Measurements from ENCODE around the gene LAMA5.

LAMA5 gene

DNA sequence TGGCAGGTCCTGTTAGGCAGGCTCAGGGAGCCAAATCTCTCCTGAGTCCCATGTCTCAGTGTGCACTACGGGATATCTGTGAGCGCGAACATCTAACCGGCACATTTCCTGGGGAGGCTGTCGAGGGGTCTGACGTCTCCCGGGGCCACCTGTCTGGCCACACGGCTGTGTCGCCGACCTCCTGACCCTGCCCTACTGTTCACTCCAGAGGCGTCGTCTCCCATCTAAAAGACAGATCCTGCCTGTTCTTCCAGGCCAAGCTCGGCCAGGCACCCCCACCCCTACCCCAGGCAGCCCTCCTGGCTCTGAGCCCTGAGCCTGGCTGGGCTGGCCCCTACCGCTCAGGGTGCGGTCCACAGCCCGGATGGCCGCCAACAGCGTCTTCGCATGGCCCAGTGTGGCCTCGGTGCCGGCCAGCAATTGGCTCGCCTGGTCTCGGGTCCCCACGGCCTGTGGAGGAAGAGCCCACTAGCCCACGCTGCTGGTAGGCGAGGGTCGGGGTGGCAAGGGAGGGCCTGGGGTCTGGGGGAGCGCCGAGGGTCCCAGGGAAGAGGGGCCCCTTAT is 47.7 kb downstream of the LAMA5 start:
- H3K27ac ChIP-seq (ENCODE audit: insufficient read depth, low read depth, low read length, poor library complexity, severe bottlenecking): no peak overlapping the region
- H3K27me3 ChIP-seq (ENCODE audit: control insufficient read depth, insufficient read depth, low read length, poor library complexity, severe bottlenecking): no peaks in the 10 kb centered on the region
- peaks cover 28% of the 10 kb centered on the region for H3K36me3 ChIP-seq (ENCODE audit: control insufficient read depth, insufficient read depth, low read length)
- H3K4me3 ChIP-seq (ENCODE audit: insufficient read depth, low read depth, low read length): no peak overlapping the region
- 93 to 95% methylated on average over 27 to 29 of the region's 29 CpGs for WGBS, 2 experiments
- no peaks in the 10 kb centered on the region for H3K9me3 ChIP-seq (ENCODE audit: control insufficient read depth, low read length)
- H3K4me1 ChIP-seq (ENCODE audit: control insufficient read depth, insufficient read depth, low read length): no peaks in the 10 kb centered on the region

DNA sequence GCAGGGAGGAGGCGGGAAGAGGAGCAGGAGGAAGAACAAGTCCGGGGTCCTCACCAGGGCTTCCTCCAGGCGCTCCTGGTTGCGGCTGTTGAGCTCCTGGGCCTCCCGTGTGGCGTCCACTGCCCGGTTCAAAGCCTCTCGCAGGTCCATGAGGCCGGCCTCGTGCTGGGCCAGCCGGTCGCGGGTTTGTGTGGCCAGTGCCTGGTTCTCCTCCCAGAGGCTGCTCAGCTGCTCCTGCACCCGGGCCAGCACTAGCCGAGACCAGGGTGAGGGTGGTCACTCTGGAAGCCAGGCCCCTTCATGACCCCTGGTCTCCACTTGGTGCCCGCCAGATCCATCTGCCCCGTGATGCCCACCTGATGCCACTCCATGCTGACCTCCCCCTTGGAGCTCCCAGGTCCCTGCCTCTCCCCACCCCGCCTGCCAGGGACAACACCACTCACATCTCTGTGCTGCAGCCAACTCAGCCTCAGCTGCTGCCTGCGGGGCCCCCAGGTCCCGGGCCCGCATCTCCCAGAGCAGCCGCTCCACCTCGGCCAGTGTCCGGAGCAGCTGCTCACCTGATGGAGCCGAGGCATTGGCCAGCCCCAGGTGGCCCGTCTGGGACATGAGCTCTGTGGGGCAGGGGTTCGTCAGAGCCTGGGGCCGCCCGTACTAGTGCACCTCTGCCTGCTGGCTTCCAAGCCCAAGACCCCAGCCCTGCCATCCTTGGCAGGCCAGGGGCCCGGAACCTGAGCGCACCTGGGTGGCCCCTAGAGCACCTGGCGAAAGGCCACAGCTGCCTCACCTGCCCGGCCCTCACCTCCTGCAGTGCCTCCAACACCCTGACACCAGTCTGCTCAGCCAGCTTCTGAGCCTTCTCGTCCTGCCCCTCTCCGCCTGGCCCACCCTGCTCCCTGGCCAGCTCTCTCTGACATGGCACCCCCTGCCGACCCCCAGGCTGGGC is 48.4 kb downstream of the LAMA5 start:
- peaks cover 23% of the 10 kb centered on the region for H3K36me3 ChIP-seq (ENCODE audit: control insufficient read depth, insufficient read depth, low read length)

DNA sequence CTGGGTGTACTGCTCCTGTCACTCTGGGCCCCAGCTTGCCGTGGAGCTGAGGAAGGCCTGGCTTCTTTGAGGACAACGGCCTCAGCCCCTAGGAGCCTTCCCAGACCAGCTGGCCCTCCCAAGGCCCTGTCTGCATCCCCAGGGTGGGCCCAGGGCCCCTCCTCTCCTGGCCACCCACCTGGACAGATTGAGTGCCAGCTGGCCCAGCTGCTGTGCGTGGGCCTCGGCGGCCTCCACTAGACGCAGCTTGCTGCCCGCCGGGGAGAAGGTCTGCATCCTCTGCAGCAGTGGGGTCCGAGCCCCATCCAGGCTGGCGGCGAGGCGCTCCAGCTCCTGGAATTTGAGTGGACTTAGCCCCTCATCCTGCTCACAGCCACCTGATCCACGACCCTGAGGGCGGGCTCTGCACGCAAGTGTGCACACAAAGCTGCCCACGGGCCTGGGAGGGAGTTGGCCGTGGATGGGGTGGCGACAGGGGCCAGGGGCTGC is 49.9 kb downstream of the LAMA5 start:
- Histone ChIP-seq H3K27me3 (ENCODE audit: control insufficient read depth, insufficient read depth, low read length, poor library complexity, severe bottlenecking) (no peaks in the 10 kb centered on the region), H3K9me3 (ENCODE audit: control insufficient read depth, low read length) (no peaks in the 10 kb centered on the region)

More for the DNA sequence above, 48.4 kb downstream of the LAMA5 start:
- WGBS, 2 experiments: 94% methylated on average over 36 of the region's 36 CpGs
- Histone ChIP-seq H3K27ac (ENCODE audit: insufficient read depth, low read depth, low read length, poor library complexity, severe bottlenecking) (no peak overlapping the region), H3K4me3 (ENCODE audit: insufficient read depth, low read depth, low read length) (no peak overlapping the region), H3K9me3 (ENCODE audit: control insufficient read depth, low read length) (no peaks in the 10 kb centered on the region), H3K4me1 (ENCODE audit: control insufficient read depth, insufficient read depth, low read length) (no peaks in the 10 kb centered on the region), H3K27me3 (ENCODE audit: control insufficient read depth, insufficient read depth, low read length, poor library complexity, severe bottlenecking) (no peaks in the 10 kb centered on the region)

DNA sequence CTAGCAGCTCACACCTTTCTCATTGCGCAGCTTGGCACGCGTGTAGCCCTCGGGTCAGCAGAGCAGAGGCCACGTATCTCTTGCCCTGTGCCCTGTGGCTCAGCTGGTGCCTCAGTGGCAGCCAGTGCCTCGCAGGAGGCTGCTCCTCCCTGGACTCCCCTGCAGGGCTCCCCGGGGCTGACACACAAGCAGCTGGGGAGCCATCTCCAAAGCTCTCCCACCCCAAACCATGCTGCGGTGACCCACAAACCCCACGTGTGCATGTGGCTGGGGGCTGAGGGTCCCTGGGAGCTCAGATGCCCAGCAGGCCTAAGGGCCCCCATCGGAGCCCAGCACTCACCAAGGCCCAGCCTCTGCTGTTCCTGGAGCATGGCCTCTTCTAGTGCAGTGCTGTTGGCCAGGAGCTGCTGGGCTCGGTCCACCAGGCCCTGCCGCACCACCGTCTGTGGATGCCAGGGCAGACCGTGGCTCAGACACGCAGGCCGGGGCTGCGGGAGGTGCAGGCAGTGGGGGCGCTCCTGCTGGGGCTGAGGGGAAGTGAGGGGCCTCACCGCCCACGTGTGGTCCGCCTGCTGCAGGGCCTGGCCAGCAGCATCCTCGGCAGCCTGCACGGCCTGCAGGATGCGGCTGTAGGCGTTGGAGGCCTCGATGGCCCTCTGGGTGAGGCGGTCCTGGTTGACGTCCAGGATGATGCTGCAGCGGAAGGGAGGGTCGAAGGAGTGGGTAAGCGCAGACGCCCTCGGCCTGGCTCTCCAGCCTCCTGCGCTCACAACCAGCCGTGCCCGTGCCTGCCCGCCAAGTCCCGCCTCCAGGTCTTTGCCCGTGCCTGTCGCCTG is 50.6 kb downstream of the LAMA5 start:
- H3K27me3 ChIP-seq (ENCODE audit: control insufficient read depth, insufficient read depth, low read length, poor library complexity, severe bottlenecking): no peaks in the 10 kb centered on the region
- no peaks in the 10 kb centered on the region for H3K4me1 ChIP-seq (ENCODE audit: control insufficient read depth, insufficient read depth, low read length)
- H3K36me3 ChIP-seq (ENCODE audit: control insufficient read depth, insufficient read depth, low read length): peaks cover 28% of the 10 kb centered on the region
- WGBS, 2 experiments: 95% methylated on average over 40 of the region's 40 CpGs
- H3K4me3 ChIP-seq (ENCODE audit: insufficient read depth, low read depth, low read length): no peak overlapping the region
- no peaks in the 10 kb centered on the region for H3K9me3 ChIP-seq (ENCODE audit: control insufficient read depth, low read length)
- no peak overlapping the region for H3K27ac ChIP-seq (ENCODE audit: insufficient read depth, low read depth, low read length, poor library complexity, severe bottlenecking)

More for the DNA sequence above, 49.9 kb downstream of the LAMA5 start:
- Histone ChIP-seq H3K4me1 (ENCODE audit: control insufficient read depth, insufficient read depth, low read length) (no peaks in the 10 kb centered on the region), H3K36me3 (ENCODE audit: control insufficient read depth, insufficient read depth, low read length) (peaks cover 30% of the 10 kb centered on the region), H3K27ac (ENCODE audit: insufficient read depth, low read depth, low read length, poor library complexity, severe bottlenecking) (no peak overlapping the region), H3K4me3 (ENCODE audit: insufficient read depth, low read depth, low read length) (no peak overlapping the region)
- WGBS, 2 experiments: 88 to 92% methylated on average over 18 of the region's 18 CpGs

DNA sequence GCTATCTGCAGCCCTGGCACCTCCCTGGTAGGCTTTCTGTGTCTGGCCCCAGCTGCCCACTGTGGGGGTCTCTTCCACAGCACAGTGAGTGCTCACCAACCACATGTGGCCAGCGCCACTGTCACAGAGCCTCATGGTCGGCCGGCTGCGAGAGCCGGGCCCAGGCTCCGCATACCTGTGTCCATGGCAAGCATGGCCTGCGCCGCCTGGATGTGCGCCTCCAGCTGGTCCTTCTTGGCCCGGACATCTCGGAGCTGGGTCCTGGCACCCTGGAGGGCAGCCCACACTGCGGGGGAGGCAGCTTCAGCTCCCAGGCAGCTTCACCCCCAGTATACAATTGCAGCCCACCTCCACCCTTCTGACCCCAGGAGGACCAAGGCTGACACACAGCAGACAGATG is 51.3 kb downstream of the LAMA5 start:
- Histone ChIP-seq H3K27me3 (ENCODE audit: control insufficient read depth, insufficient read depth, low read length, poor library complexity, severe bottlenecking) (no peaks in the 10 kb centered on the region), H3K9me3 (ENCODE audit: control insufficient read depth, low read length) (no peaks in the 10 kb centered on the region), H3K27ac (ENCODE audit: insufficient read depth, low read depth, low read length, poor library complexity, severe bottlenecking) (no peak overlapping the region), H3K4me1 (ENCODE audit: control insufficient read depth, insufficient read depth, low read length) (no peaks in the 10 kb centered on the region), H3K36me3 (ENCODE audit: control insufficient read depth, insufficient read depth, low read length) (peaks cover 28% of the 10 kb centered on the region), H3K4me3 (ENCODE audit: insufficient read depth, low read depth, low read length) (no peak overlapping the region)
- WGBS, 2 experiments: 95% methylated on average over 12 of the region's 12 CpGs

DNA sequence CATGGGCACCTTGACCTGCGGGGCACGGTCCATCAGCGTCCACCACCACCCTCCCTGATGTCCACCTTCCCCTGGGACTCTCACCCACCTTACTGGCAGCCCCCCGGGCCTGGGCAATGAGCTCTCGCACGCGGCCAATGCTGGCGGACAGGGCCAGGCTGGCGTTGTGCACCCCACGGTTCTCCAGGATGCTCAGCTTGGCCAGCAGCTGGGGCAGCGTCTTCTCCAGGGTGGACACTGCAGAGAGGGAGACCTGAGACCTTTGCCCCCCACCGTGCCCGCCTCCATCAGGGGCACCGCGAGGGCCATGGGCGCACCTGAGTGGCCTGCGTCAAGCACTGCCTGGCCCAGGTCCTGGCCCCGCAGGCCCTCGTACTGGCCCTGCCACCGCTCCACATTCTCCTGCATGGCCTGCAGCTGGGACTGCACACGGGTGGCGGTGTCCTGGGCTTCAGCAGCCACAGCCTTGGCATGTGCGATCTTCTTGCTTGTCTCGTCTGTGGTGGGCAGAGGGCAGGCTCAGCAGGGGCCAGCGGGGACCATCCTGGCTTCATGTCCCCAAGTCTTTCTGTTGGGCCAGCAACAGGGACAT is 52.3 kb downstream of the LAMA5 start:
- Histone ChIP-seq H3K4me3 (ENCODE audit: insufficient read depth, low read depth, low read length) (no peak overlapping the region), H3K4me1 (ENCODE audit: control insufficient read depth, insufficient read depth, low read length) (no peaks in the 10 kb centered on the region), H3K27me3 (ENCODE audit: control insufficient read depth, insufficient read depth, low read length, poor library complexity, severe bottlenecking) (no peaks in the 10 kb centered on the region), H3K27ac (ENCODE audit: insufficient read depth, low read depth, low read length, poor library complexity, severe bottlenecking) (no peak overlapping the region), H3K9me3 (ENCODE audit: control insufficient read depth, low read length) (no peaks in the 10 kb centered on the region), H3K36me3 (ENCODE audit: control insufficient read depth, insufficient read depth, low read length) (peaks cover 28% of the 10 kb centered on the region)
- 96 to 97% methylated on average over 25 of the region's 25 CpGs for WGBS, 2 experiments

DNA sequence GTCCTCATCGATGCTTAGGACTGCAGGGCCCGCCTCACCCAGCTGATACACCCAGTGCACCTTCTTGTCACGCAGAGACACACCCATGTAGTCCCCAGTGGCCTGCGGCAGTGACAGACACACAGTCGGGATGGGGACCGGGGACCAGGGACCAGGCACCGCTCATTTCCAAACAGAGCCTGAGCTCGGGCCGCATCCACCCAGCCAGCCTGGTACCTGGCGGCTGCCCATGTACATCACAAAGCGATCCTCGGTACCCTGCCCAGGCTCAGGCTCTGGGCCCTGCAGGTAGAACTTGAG is 52.8 kb downstream of the LAMA5 start:
- no peak overlapping the region for H3K4me3 ChIP-seq (ENCODE audit: insufficient read depth, low read depth, low read length)
- H3K27me3 ChIP-seq (ENCODE audit: control insufficient read depth, insufficient read depth, low read length, poor library complexity, severe bottlenecking): no peaks in the 10 kb centered on the region
- WGBS, 2 experiments: 94 to 96% methylated on average over 12 of the region's 12 CpGs
- H3K36me3 ChIP-seq (ENCODE audit: control insufficient read depth, insufficient read depth, low read length): peaks cover 28% of the 10 kb centered on the region
- no peaks in the 10 kb centered on the region for H3K9me3 ChIP-seq (ENCODE audit: control insufficient read depth, low read length)
- H3K4me1 ChIP-seq (ENCODE audit: control insufficient read depth, insufficient read depth, low read length): no peaks in the 10 kb centered on the region
- H3K27ac ChIP-seq (ENCODE audit: insufficient read depth, low read depth, low read length, poor library complexity, severe bottlenecking): no peak overlapping the region

DNA sequence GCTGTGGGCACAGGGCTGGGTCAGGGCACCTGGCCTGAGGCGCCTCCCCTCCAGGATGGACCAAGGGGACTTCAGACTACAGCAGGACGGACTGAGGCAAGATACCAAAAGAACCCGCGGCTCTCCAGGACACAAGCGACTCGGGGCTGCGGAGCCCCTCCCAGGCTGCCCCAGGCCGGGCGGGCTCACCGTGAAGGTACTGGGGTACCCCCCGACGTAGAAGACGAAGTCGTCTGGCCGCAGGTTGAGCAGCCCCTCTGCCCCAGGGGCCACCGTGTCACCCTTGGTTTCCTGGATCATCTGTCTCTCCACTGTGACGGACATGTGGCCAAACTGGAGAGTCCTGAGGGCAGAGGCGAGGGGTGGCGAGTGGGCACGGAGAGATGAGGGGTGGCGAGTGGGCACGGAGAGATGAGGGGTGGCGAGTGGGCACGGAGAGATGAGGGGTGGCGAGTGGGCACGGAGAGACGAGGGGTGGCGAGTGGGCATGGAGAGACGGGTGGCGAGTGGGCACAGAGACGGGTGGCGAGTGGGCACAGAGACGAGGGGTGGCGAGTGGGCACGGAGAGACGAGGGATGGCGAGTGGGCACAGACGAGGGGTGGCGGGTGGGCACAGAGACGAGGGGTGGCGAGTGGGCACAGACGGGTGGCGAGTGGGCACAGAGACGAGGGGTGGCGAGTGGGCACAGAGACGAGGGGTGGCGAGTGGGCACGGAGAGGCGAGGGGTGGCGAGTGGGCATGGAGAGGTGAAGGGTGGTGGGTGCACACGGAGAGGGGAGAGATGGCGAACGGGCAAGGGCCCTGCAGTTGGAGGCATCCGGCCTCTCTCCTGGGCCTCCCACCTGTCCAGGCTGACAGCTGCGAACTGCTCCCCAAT is 53.4 kb downstream of the LAMA5 start:
- 95 to 96% methylated on average over 55 of the region's 55 CpGs for WGBS, 2 experiments

DNA sequence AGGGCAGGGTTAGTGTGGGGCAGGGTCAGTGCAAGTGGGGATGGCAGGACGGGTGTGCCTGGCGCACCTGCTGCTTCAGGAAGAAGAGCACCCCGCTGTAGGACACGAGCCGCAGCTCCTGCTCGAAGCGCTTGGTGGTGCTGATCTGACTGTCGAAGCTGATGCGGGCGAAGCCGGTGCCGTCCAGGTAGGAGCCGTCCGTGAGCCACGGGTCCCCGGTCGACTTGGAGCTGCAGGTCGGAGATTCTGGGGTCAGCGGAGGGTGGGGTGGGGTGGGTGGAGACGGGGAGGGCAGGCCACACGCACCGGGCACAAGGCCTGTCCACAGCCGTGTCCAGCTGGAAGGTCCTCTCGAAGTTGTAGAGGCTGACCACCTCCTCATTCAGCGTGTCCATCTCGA is 54.1 kb downstream of the LAMA5 start:
- H3K27me3 ChIP-seq (ENCODE audit: control insufficient read depth, insufficient read depth, low read length, poor library complexity, severe bottlenecking): no peaks in the 10 kb centered on the region
- no peaks in the 10 kb centered on the region for H3K4me1 ChIP-seq (ENCODE audit: control insufficient read depth, insufficient read depth, low read length)
- H3K4me3 ChIP-seq (ENCODE audit: insufficient read depth, low read depth, low read length): no peak overlapping the region
- peaks cover 29% of the 10 kb centered on the region for H3K36me3 ChIP-seq (ENCODE audit: control insufficient read depth, insufficient read depth, low read length)
- H3K27ac ChIP-seq (ENCODE audit: insufficient read depth, low read depth, low read length, poor library complexity, severe bottlenecking): no peak overlapping the region
- WGBS, 2 experiments: 97 to 99% methylated on average over 26 of the region's 26 CpGs
- H3K9me3 ChIP-seq (ENCODE audit: control insufficient read depth, low read length): no peaks in the 10 kb centered on the region

More for the DNA sequence above, 53.4 kb downstream of the LAMA5 start:
- no peak overlapping the region for H3K4me3 ChIP-seq (ENCODE audit: insufficient read depth, low read depth, low read length)
- H3K4me1 ChIP-seq (ENCODE audit: control insufficient read depth, insufficient read depth, low read length): no peaks in the 10 kb centered on the region
- peaks cover 27% of the 10 kb centered on the region for H3K36me3 ChIP-seq (ENCODE audit: control insufficient read depth, insufficient read depth, low read length)
- H3K27ac ChIP-seq (ENCODE audit: insufficient read depth, low read depth, low read length, poor library complexity, severe bottlenecking): no peak overlapping the region
- no peaks in the 10 kb centered on the region for H3K9me3 ChIP-seq (ENCODE audit: control insufficient read depth, low read length)
- no peaks in the 10 kb centered on the region for H3K27me3 ChIP-seq (ENCODE audit: control insufficient read depth, insufficient read depth, low read length, poor library complexity, severe bottlenecking)

Measured in ectodermal cell (in vitro differentiated cells).